Panc1 (cell line): ENCODE data around the gene GPR15LG.

Experiments
- POLR2AphosphoS5 ChIP-seq: IDR thresholded peaks from 2 replicates; pipeline ENCODE4 v1.6.1; 2012; ENCODE audit warnings: mild to moderate bottlenecking, low read depth, low read length, moderate library complexity
- TF ChIP-seq, protein P1 (sequence below): fragments of 450-650 bp; IDR thresholded peaks from 2 replicates; pipeline ENCODE4 v1.5.1; 2017; ENCODE audit warnings: mild to moderate bottlenecking

DNA sequence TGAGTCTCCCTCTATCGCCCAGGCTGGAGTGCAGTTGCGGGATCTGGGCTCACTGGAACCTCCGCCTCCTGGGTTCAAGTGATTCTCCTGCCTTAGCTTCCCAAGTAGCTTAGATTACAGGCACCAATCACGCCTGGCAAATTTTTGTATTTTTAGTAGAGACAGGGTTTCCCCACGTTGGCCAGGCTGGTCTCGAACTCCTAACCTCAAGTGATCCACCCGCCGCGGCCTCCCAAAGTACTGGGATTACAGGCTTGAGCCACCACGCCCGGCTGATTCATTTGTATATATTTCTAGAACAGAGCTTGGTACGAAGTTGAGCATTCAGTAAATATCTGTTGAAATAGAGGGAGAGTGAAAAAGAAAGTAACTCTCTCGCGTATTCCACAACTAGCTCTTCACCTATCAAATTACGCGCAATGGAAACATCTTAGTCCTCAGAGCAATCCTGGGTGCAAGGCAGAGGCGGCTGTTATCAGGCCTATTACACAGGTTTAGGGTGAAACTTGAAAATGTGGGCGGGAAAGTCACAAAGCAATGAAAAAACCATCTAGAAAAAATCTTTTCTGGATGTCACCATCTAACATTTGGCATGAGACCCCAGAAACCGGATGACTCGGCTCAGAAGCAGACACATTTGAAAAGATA, 35.0 kb upstream of the GPR15LG start:
- TF ChIP-seq, protein P1, sequence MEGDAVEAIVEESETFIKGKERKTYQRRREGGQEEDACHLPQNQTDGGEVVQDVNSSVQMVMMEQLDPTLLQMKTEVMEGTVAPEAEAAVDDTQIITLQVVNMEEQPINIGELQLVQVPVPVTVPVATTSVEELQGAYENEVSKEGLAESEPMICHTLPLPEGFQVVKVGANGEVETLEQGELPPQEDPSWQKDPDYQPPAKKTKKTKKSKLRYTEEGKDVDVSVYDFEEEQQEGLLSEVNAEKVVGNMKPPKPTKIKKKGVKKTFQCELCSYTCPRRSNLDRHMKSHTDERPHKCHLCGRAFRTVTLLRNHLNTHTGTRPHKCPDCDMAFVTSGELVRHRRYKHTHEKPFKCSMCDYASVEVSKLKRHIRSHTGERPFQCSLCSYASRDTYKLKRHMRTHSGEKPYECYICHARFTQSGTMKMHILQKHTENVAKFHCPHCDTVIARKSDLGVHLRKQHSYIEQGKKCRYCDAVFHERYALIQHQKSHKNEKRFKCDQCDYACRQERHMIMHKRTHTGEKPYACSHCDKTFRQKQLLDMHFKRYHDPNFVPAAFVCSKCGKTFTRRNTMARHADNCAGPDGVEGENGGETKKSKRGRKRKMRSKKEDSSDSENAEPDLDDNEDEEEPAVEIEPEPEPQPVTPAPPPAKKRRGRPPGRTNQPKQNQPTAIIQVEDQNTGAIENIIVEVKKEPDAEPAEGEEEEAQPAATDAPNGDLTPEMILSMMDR = no peak
- TF ChIP-seq POLR2AphosphoS5 = no peak
